HG03045 (cell line): ENCODE measurements around the gene HIPK2.
A peak's percentile ranks its signal among the peaks of the same experiment; 100 is the strongest.
"Not testable (repeated sequence)": the region's sequence is repeated elsewhere in the genome, so short reads cannot be mapped to it uniquely, and the experiment has no call there.

Experiments
- ATAC-seq: cut with Tn5 transposase; IDR thresholded peaks from one replicate; pipeline ENCODE4 v1.9.1; 2021; ENCODE audit warnings: mild to moderate bottlenecking, moderate library complexity; ENCODE audit not compliant: unreplicated experiment

The HIPK2 gene

DNA sequence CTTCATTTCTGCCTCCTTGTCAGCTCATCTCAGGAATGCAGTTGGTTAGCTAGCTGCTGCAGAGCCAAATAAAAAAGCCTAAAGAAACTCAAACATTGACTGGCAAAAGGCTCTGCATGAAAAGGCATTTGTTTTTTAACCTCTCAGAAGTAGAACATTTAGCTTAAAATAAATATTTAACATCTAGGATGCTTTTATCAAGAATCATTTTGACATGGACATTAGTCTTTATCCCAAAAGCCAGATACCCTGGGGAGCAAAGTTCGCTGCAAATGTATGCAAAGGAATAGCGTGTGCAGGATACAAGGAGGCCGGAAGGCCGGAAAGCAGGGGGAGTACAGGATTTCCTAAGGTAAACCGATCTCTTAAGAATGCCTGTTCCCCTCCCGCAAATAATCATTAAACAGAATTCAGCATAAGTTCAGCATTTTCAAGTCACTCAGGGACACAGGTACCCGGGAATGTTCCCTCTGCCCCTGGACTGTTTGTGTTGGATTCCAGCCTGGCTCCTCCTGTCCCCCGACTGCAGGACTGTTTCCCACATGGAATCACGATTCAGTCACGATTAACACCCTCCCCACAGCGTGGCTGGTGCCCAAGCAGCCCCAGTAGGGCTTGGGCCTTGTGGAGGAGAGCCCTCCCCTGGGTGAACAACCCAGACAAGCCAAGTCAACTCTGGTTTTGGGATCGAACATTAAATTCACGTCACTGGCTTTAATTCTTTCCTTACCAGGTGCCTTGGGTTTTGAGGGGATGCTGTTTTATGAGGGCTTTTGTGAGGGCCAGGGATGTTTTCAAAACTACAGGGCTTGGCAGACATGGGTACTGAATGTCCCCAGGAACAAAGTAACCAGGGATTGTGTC lies 97.8 kb downstream of the HIPK2 start:
- ATAC-seq = no peak

DNA sequence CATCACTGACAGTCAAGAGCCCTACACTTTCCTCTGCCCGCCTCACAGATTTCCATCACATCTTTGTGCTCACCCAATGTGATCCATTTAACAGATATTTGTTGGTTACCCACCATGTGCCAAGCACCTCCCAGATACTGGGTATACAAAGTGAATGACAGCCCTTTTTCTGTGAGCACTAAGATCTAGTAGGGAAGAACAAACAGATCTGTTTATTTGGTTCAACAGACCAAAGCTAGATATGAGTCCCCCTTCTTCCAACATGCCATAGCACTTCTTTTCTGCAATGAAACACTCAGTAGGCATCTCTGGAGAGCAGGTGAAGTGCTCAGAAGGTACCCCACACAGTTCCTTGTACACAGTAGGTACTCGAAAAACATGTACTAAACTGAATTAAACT lies 101.4 kb downstream of the HIPK2 start:
- no peak for ATAC-seq

DNA sequence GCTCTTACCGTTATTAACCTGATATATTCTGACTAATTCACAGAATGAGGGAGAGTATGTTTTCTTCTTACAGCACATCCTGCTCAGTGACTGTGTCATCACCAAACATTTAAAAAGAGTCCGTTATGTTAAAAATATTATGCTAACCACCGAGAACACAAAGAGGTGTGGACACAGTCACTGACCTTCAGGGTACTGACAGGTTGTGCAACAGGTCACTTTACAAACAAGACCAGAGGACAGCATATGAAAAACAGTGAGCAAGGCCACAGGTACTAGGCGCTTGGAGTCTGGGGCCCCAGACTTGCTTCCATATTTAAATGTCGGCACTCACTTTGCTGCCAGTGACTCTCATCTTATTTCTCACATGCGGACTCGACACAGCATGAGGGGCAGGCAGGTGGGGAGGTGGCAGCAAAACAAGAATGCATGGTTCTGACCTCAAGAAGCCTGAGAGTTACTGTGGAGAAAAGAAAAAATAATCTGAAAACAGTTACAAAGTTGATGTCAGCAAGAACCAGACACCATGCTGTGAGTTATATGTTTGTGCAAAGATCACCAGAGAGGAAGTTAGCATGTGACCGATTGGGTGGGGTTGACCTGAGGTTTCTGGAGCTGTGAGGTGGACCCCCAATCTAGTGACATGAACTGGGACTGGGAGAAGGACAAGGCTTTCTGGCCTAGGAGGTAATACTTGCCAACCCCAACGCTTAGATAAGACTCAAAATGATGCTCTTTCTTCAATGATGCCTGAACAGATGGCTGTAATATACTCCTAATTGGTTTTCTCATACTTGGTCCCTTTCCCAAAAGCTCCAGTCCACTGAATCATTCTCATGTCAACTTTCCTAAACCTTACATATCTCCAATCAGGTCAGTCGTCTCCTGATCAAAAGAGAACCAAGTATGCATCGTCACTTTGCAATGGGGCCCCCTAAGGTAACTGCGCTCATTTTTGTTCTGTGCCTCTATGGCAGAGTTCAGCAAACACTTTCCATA lies 102.4 kb downstream of the HIPK2 start:
- no peak for ATAC-seq

DNA sequence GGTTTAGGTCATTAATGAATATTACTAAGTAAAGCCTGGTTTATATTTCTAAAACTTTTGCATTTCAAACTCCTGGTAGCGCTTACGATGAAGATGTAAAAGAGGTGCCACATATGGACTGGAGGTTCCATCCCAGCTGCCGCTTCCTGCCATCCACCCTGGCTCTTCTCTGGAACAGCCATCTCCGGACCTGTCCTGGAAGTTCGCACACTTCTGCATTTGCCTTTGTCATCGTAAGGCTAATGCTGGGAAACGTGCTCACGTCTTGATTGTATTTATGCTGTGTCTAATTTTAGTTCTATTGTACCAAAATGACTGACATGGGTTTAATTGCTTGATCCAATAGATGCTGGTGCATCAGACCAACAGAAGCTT lies 103.1 kb downstream of the HIPK2 start:
- no peak for ATAC-seq

DNA sequence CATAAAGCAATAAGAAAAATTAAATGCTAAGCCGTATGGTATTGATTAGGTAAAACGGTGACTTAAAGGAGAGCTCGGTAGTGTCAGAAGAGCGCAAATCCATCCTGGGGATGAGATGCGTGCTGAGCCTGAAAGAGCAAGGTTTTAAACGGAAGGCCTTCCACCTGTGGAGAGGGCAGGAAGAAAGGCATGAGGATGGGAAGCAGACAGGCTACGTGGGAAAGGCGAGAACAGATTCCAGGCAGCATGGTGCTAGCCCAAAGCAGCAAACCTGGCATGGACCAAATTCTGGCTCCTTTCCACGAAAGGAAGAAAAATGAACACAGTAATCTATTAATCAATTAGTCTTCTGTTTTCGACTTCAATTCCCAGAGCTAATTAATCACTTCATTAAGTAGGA lies 103.5 kb downstream of the HIPK2 start:
- no peak for ATAC-seq

DNA sequence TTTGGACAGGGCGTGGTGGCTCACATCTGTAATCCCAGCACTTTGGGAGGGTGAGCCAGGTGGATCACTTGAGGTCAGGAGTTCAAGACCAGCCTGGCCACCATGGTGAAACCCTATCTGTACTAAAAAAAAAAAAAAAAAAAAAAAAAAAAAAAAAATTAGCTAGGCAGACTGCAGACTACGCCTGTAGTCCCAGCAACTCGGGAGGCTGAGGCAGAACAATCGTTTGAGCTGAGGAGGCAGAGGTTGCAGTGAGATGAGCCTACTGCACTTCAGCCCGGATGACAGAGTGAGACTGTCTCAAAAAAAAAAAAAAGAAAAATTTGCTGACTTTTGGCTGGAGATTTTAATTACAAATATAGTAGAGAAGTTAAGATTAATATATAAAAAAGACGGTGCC lies 104.0 kb downstream of the HIPK2 start:
- no peak for ATAC-seq

DNA sequence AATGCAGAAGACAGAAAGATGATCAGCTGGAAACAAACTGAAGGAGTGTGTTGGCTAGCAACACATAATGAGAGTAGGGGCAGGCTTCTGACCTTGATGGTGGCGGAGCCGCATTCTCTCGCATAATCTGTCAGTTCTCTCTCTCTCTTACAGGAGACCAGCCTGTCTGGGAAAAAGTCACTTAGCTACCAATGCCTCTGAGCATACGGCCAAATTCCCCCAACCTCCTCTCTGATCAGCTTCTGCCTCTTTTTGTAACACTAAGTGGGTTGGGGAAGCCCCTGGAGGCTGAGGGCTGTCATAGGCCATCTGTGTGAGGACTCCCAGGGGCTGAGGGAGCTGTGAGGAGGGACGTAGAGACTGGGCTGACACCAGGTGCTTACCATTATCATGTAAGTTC lies 104.6 kb downstream of the HIPK2 start:
- ATAC-seq = peak; percentile 94

DNA sequence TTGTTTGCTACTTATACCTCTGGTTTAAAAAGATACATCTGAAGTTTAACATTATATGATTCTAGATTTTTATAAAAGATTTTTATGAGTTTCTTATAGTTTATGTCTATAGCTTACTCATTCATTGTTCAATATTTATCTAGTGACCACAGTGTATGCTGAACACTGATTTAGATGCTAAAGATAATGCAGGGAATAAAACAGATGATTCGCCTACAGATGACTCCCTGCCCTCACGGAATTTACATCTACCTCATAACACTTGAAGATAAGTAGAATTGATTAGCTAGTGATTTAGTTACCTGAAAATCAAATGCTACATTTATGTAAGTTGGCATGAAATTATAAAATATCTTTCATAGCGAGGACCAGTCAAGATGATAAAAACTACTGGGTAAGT lies 105.8 kb downstream of the HIPK2 start:
- ATAC-seq = no peak

DNA sequence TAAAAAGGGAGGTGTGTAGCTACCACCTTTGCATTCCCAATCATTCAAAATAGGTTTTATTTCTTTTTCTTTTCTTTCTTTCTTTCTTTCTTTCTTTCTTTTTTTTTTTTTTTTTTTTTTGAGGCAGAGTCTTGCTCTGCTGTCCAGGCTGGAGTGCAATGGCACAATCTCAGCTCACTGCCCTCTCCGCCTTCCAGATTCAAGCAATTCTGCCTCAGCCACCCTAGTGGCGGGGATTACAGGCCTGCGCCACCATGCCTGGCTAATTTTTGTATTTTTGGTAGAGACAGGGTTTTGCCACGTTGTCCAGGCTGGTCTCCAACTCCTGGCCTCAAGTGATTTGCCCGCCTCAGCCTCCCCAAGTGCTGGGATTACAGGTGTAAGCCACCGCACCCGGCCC lies 107.1 kb downstream of the HIPK2 start:
- not testable (repeated sequence) for ATAC-seq

DNA sequence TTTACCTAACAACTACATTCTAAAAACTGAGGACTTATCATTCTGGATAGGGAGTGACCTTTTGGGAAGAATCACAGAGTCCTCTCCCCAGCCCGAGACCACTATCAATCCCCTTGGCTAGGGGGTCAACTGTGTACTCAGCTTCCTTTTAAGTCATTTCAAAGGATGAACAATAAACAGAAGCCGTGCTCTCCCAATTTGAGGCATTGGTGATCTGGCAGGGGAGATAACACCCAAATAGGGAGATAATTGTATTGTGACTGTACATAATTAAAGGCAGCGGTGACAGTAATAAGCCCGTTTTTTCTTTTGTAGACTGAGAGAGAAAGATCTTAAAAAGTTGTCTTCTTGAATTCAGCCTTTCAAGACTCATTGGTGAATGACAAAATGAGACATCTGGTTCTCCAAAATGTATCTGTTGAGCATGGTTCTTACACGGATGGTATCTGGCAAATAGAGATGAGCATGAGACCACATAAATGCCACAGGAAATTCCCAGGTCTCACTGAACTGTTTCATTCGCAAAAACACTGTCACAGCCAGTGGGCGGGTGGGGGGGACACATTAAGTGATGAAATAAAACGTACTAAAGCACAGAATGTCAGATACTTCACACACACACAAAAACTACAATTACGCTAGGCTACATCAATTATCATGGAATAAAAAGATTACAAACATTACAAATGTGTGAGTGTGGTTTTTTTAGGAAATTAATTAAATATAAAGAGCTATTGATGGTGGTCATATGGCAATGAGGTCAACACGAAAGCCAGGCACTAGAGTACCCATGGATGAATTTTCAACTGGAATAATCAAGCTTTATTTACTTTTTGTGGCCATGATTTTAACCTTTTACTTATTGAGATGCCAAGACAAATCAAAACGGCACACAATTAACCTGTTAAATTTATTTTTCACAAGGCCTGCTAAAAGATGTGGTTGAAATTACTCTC lies 108.4 kb downstream of the HIPK2 start:
- ATAC-seq = no peak

DNA sequence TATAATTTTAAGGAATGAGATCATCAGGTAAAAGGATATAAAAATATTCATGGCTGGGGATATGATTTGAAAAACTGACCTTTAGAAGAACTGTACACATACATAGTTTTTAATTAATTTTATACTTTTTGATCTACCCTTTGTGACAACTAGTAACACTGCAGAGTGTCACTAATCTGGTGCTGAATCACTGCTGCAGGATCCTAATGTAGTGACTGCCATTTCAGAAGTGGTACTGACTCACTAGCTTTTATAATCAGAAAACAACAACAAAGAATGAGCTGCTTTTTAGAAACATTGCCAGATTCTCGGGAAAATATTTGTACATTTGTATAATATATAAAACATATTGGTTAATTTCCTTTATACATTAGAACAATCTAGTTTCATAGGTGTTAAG lies 110.4 kb downstream of the HIPK2 start:
- no peak for ATAC-seq

DNA sequence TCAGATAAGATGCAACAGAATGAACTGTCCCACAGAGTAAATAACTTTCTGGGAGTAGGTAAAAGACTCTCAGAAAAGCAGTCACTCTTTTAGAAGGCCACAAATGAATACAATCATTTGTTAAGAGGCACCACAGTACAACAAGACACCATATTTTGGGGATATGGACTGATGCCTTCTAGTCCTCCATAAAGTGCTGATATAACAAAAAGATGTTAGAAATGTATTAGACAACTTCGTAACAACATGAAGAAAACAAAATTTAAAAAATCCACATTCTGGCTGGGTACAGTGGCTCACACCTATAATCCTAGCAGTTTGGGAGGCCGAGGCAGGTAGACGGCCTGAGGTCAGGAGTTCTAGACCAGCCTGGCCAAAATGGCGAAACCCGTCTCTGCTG lies 111.3 kb downstream of the HIPK2 start:
- no peak for ATAC-seq

DNA sequence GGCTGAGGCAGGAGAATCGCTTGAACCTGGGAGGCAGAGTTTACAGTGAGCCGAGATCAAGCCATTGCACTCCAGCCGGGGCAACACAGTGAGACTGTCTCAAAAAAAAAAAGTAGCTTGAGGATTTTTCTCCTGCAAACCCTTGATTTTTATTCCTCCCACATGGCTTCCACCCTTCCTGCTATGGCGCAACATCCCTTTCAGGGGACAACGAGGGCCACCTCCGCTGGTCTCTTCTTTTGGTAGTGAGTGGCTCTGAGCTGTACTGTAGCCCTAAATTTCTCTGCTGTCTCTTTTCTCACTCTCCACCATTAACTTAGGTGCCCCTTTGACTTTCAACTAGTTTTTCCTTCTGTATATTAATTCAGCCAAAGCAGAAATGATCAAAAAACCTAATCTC lies 113.4 kb downstream of the HIPK2 start:
- ATAC-seq = no peak

DNA sequence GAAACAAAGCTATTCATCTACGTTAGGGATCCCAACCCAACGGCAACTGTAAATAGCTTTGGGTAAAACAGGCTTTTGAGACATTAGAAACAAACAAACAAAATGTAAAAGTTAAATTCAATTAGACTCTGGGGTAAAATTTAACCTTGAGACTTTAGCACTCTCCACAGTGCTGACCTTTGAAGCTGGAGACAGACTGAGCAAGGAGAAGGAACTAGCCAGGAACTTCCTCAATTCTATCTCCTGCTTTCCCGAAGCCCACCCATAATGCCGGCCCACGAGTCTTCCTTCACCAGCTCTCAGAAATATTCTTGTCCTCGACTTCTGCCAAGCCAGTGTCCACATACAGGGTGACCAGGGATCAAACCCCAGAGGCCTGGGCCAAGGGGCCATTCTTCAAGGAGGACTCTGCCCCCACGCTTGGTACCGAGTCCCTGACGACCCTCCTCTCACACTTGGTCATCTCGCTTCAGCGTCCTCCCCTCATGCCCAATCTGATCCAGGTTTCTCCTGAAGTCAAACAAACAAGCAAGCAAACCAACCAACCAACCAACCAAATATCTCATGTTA lies 114.1 kb downstream of the HIPK2 start:
- no peak for ATAC-seq

DNA sequence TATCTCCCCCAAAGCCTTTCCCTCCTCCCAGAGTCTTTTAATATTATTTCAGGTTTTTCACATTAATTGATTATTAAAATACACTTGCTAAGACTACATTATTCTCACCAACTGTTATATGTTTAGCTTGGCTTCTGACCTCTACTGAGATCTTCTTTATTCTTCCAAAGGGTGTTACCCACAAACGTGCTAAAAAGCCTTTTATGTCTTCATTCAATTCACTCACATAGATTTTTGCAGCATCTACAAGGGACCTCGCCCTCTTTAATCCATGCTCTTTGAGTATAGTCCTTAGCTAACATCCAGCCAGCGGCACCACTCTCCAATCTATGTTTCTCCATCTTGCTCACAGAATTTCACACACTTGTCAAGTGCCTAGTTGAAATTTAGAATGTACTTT lies 115.9 kb downstream of the HIPK2 start:
- ATAC-seq = no peak

DNA sequence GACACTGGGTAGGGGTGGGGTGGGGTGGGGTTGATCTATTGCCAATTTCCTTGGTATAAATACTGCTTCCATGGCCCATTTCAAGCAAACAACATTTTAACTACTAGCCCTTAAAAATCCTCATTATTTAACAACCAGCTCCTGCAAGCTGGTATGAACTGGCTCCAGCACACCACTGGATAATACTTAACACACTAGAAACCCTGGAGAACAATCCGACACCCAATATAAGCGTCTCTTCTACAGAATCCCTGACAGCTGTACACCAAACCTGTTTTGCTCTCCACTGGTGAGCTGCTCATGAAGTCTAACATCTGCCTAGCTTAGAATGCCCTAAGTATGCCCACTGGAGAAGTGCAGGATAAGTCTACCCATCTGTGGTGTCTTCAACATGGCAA lies 116.8 kb downstream of the HIPK2 start:
- no peak for ATAC-seq

DNA sequence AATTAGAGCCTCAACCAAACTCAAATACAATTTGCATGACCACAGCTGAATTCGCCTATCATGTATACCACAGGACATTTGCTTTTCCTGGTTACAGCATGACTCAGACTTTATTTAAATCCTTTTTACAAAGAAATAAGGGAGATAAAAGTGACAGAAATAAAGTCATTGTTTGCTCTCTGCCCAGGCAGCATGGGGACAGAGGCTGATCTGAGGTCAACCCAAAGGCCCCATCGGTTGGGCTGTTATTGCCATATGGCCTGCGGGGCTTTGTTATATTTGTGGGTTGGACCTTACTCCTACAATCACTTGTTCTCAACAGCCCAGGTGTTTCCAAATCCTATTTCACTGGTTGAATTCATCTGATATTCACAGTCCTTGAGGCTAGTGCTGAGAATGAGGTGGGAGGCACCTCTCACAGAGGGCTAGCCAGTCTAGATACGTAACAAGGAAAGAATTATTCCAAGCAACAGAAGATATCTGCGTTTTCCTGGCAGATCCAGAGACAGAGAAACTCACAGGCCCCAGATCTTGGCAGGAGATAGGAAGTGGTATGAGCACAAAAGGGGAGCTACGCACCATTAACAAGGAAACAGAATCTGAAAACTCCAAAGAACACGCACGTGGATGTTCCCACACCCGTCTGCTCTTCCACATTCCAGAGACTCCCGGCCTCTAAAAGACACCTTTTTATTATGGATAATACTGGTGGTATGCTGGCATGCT lies 117.3 kb downstream of the HIPK2 start:
- ATAC-seq = no peak

DNA sequence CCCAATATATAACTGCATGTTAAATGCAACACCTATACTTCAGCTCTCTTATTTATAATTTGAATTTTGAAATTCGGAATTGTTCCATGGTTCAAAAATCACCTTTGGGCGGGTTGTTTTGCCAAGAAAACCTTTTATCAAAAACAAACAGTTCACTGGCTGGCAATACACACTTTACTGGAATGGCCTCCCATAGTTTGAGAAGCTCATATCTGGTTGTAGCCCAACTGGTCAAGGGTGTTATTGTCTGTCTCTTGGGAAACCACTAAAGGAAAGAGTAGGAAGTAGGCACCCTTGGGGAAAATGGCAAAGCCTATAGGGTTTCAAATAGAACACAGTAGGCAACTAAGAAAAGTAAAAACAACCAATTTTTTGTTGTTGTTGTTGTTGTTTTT lies 117.9 kb downstream of the HIPK2 start:
- no peak for ATAC-seq

DNA sequence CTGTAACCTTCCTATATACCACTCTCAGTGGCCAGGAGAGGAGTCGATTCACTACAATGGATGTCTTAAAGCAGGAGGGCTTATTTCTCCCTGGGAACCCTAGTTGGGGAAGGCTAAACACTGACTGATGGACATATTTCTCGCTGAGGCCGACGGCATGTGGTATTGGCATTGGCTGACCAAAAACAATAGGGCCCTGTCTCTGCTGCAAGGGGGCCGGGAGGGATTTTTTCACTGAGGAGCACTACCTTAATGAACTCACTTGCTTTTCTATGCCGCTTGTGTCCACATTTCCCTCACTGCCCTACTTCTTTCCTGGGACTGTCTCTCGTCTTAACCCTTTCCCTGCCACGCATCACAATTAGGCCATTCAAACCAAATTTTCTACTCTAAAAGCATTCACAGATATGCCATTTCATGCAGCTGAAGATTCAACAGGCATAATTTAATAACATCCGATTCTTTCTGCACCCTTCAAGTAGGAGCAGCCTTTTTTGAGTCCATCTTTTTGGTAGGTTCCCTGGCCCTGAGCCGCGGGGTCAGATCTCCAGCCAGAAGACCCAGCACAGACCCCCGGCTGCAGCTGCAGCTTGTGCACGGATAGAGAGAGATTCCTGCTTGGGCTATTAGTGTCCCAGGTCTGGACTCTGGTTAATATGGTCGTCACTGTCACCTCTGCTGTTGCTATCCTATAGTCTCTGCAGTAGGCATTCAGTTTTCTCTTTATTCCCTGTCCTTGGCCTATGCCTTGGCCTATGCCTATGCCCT lies 118.7 kb downstream of the HIPK2 start:
- no peak for ATAC-seq
